Measurements from ENCODE around the gene SLPI.

The SLPI gene

GRCh38 chr20:45254383-45255262 lies at the start of gene SLPI:
TSS of gene SLPI (minus strand) at chr20:45254564. CDS start at chr20:45254543, 21 bp downstream.
- Mint-ChIP-seq H3K9me3 (no peaks in the 10 kb centered on the region), H3K4me3 (no peak within 1 kb of the TSS), H3K4me1 (no peaks in the 10 kb centered on the region), H3K36me3 (no peaks in the 10 kb centered on the region), H3K27ac (no peak within 1 kb of the TSS), H3K27me3 (peaks cover 18% of the 10 kb centered on the region)
- no peak for DNase-seq (ENCODE audit: low spot score in 2 of 2)
- no peak for ATAC-seq (ENCODE audit: low read depth)

GRCh38 chr20:45303586-45304463 lies 49.5 kb upstream of the SLPI start:
- ATAC-seq (ENCODE audit: low read depth) (no peak), DNase-seq (ENCODE audit: low spot score in 2 of 2) (no peak)
- Mint-ChIP-seq H3K9me3 (no peaks in the 10 kb centered on the region), H3K27ac (no peak overlapping the region), H3K27me3 (peaks cover 26% of the 10 kb centered on the region), H3K4me1 (no peaks in the 10 kb centered on the region), H3K4me3 (no peak overlapping the region), H3K36me3 (no peaks in the 10 kb centered on the region)

- no peak overlapping the region for H3K4me3 Mint-ChIP-seq
- H3K36me3 Mint-ChIP-seq: no peaks in the 10 kb centered on the region
- DNase-seq (ENCODE audit: low spot score in 2 of 2): no peak
- no peak for ATAC-seq (ENCODE audit: low read depth)
- H3K9me3 Mint-ChIP-seq: no peaks in the 10 kb centered on the region
- no peak overlapping the region for H3K27ac Mint-ChIP-seq
- peaks cover 27% of the 10 kb centered on the region for H3K27me3 Mint-ChIP-seq
- H3K4me1 Mint-ChIP-seq: no peaks in the 10 kb centered on the region
Observed at GRCh38 chr20:45301824-45302271, 47.5 kb upstream of the SLPI start.

- Mint-ChIP-seq H3K36me3 (no peaks in the 10 kb centered on the region), H3K27me3 (peaks cover 31% of the 10 kb centered on the region), H3K9me3 (no peaks in the 10 kb centered on the region), H3K4me3 (no peak overlapping the region), H3K27ac (no peak overlapping the region), H3K4me1 (no peaks in the 10 kb centered on the region)
- ATAC-seq (ENCODE audit: low read depth) (peak; percentile 76), DNase-seq (ENCODE audit: low spot score in 2 of 2) (no peak)
Observed at GRCh38 chr20:45300961-45301360, 46.6 kb upstream of the SLPI start.

- ATAC-seq (ENCODE audit: low read depth): no peak
- no peaks in the 10 kb centered on the region for H3K4me1 Mint-ChIP-seq
Observed at GRCh38 chr20:45299786-45300185, 45.4 kb upstream of the SLPI start.

GRCh38 chr20:45297786-45298497 lies 43.6 kb upstream of the SLPI start:
- ATAC-seq (ENCODE audit: low read depth): no peak
- peaks cover 4% of the 10 kb centered on the region for H3K4me1 Mint-ChIP-seq
- DNase-seq (ENCODE audit: low spot score in 2 of 2): no peak
- no peak overlapping the region for H3K4me3 Mint-ChIP-seq
- H3K9me3 Mint-ChIP-seq: no peaks in the 10 kb centered on the region
- H3K36me3 Mint-ChIP-seq: no peaks in the 10 kb centered on the region
- no peak overlapping the region for H3K27ac Mint-ChIP-seq
- H3K27me3 Mint-ChIP-seq: peaks cover 20% of the 10 kb centered on the region

More at GRCh38 chr20:45299786-45300185, 45.4 kb upstream of the SLPI start:
- no peaks in the 10 kb centered on the region for H3K36me3 Mint-ChIP-seq
- no peaks in the 10 kb centered on the region for H3K9me3 Mint-ChIP-seq
- H3K27me3 Mint-ChIP-seq: peaks cover 28% of the 10 kb centered on the region
- no peak for DNase-seq (ENCODE audit: low spot score in 2 of 2)
- H3K4me3 Mint-ChIP-seq: no peak overlapping the region
- no peak overlapping the region for H3K27ac Mint-ChIP-seq

GRCh38 chr20:45294659-45295058 lies 40.3 kb upstream of the SLPI start:
- no peak overlapping the region for H3K4me3 Mint-ChIP-seq

GRCh38 chr20:45294003-45294368 lies 39.6 kb upstream of the SLPI start:
- DNase-seq (ENCODE audit: low spot score in 2 of 2) (no peak), ATAC-seq (ENCODE audit: low read depth) (no peak)
- no peaks in the 10 kb centered on the region for H3K9me3 Mint-ChIP-seq
- H3K27me3 Mint-ChIP-seq: peaks cover 14% of the 10 kb centered on the region
- no peak overlapping the region for H3K27ac Mint-ChIP-seq
- peak overlapping the region; percentile 76 for H3K4me3 Mint-ChIP-seq
- peaks cover 13% of the 10 kb centered on the region for H3K4me1 Mint-ChIP-seq
- H3K36me3 Mint-ChIP-seq: no peaks in the 10 kb centered on the region

More at GRCh38 chr20:45294659-45295058, 40.3 kb upstream of the SLPI start:
- Mint-ChIP-seq H3K27ac (no peak overlapping the region), H3K27me3 (peaks cover 14% of the 10 kb centered on the region), H3K4me1 (peaks cover 13% of the 10 kb centered on the region), H3K9me3 (no peaks in the 10 kb centered on the region), H3K36me3 (no peaks in the 10 kb centered on the region)
- DNase-seq (ENCODE audit: low spot score in 2 of 2) (no peak), ATAC-seq (ENCODE audit: low read depth) (no peak)

- Mint-ChIP-seq H3K27me3 (peaks cover 10% of the 10 kb centered on the region), H3K4me3 (peak overlapping the region; percentile 76), H3K4me1 (peaks cover 13% of the 10 kb centered on the region)
Observed at GRCh38 chr20:45293041-45294002, 39.0 kb upstream of the SLPI start.

GRCh38 chr20:45292343-45292742 lies 38.0 kb upstream of the SLPI start:
- H3K36me3 Mint-ChIP-seq: no peaks in the 10 kb centered on the region
- no peak for ATAC-seq (ENCODE audit: low read depth)
- no peak for DNase-seq (ENCODE audit: low spot score in 2 of 2)
- no peaks in the 10 kb centered on the region for H3K9me3 Mint-ChIP-seq
- peaks cover 13% of the 10 kb centered on the region for H3K4me1 Mint-ChIP-seq
- no peak overlapping the region for H3K27ac Mint-ChIP-seq
- H3K4me3 Mint-ChIP-seq: no peak overlapping the region
- H3K27me3 Mint-ChIP-seq: peaks cover 8% of the 10 kb centered on the region

More at GRCh38 chr20:45293041-45294002, 39.0 kb upstream of the SLPI start:
- no peaks in the 10 kb centered on the region for H3K9me3 Mint-ChIP-seq
- peak; percentile 82 for ATAC-seq (ENCODE audit: low read depth)
- H3K27ac Mint-ChIP-seq: no peak overlapping the region
- peak; percentile 77 to 90 for DNase-seq (ENCODE audit: low spot score in 2 of 2)
- H3K36me3 Mint-ChIP-seq: no peaks in the 10 kb centered on the region

GRCh38 chr20:45291526-45291925 lies 37.2 kb upstream of the SLPI start:
- H3K27ac Mint-ChIP-seq: no peak overlapping the region
- H3K27me3 Mint-ChIP-seq: peaks cover 10% of the 10 kb centered on the region
- H3K4me3 Mint-ChIP-seq: no peak overlapping the region
- ATAC-seq (ENCODE audit: low read depth): no peak
- no peak for DNase-seq (ENCODE audit: low spot score in 2 of 2)
- H3K4me1 Mint-ChIP-seq: peaks cover 13% of the 10 kb centered on the region
- no peaks in the 10 kb centered on the region for H3K9me3 Mint-ChIP-seq
- no peaks in the 10 kb centered on the region for H3K36me3 Mint-ChIP-seq

GRCh38 chr20:45290677-45291355 lies 36.5 kb upstream of the SLPI start:
- peaks cover 6% of the 10 kb centered on the region for H3K27me3 Mint-ChIP-seq

More at GRCh38 chr20:45290677-45291355, 36.5 kb upstream of the SLPI start:
- peaks cover 13% of the 10 kb centered on the region for H3K4me1 Mint-ChIP-seq
- H3K4me3 Mint-ChIP-seq: no peak overlapping the region
- no peaks in the 10 kb centered on the region for H3K9me3 Mint-ChIP-seq
- H3K27ac Mint-ChIP-seq: no peak overlapping the region
- DNase-seq (ENCODE audit: low spot score in 2 of 2) (peak; percentile 50 to 70), ATAC-seq (ENCODE audit: low read depth) (peak; percentile 51)
- H3K36me3 Mint-ChIP-seq: no peaks in the 10 kb centered on the region
